SU-DHL-6 (cell line): ENCODE data around the gene RGS7.

Source experiments
- H2AFZ ChIP-seq: fragments of 200-600 bp; sonication (generic); 2 replicates; pipeline ENCODE4 v1.6.1; 2014; ENCODE audit warnings: low read depth, mild to moderate bottlenecking, moderate library complexity, mixed read lengths, antibody characterized with exemption, low read length; ENCODE audit not compliant: severe bottlenecking
- H3F3A ChIP-seq: fragments of 200-600 bp; shearing (Covaris generic); 2 replicates; pipeline ENCODE4 v1.6.0; 2016; ENCODE audit warnings: antibody characterized with exemption, mild to moderate bottlenecking; ENCODE audit not compliant: insufficient read depth
- H3K27ac ChIP-seq: fragments of 200-600 bp; sonication (generic); 2 replicates; pipeline ENCODE4 v1.5.1; 2016; ENCODE audit warnings: low read depth, mild to moderate bottlenecking, low read length, moderate library complexity, mixed read lengths
- H3K27me3 ChIP-seq: fragments of 200-600 bp; sonication (generic), shearing (Covaris generic); 2 replicates; pipeline ENCODE4 v1.6.0; 2014; ENCODE audit warnings: mild to moderate bottlenecking, low read length
- H3K36me3 ChIP-seq: fragments of 200-600 bp; sonication (generic); 2 replicates; pipeline ENCODE4 v1.6.1; 2014; ENCODE audit warnings: mild to moderate bottlenecking, low read length, mixed read lengths
- H3K4me2 ChIP-seq: fragments of 300-600, 200-600 bp; shearing (Covaris generic), sonication (generic); 2 replicates; pipeline ENCODE4 v1.6.0; 2014; ENCODE audit warnings: low read length, low read depth, mild to moderate bottlenecking; ENCODE audit not compliant: poor library complexity, severe bottlenecking
- H3K4me3 ChIP-seq: fragments of 200-600 bp; sonication (generic); 2 replicates; pipeline ENCODE4 v1.5.1; 2014; ENCODE audit warnings: antibody characterized with exemption, low read length, mild to moderate bottlenecking, mixed read lengths; ENCODE audit not compliant: insufficient read depth, poor library complexity, severe bottlenecking
- H3K79me2 ChIP-seq: fragments of 200-600 bp; sonication (generic); 2 replicates; pipeline ENCODE4 v1.6.1; 2014; ENCODE audit warnings: mild to moderate bottlenecking, low read length, moderate library complexity; ENCODE audit not compliant: insufficient read depth
- H3K9ac ChIP-seq: fragments of 200-600 bp; sonication (generic); 2 replicates; pipeline ENCODE4 v1.7.0; 2014; ENCODE audit warnings: mild to moderate bottlenecking, low read length
- H3K9me2 ChIP-seq: fragments of 200-600 bp; sonication (generic); replicated peaks from 2 replicates; pipeline ENCODE4 v1.6.1; 2014; ENCODE audit warnings: low read length; ENCODE audit not compliant: insufficient read depth
- H3K9me3 ChIP-seq: fragments of 200-600 bp; sonication (generic); 2 replicates; pipeline ENCODE4 v1.6.1; 2014; ENCODE audit warnings: low read length, mixed read lengths; ENCODE audit not compliant: insufficient read depth
- H4K20me1 ChIP-seq: fragments of 200-600 bp; sonication (generic); 2 replicates; pipeline ENCODE4 v1.6.1; 2014; ENCODE audit warnings: low read depth, mild to moderate bottlenecking, antibody characterized with exemption, low read length, moderate library complexity, mixed read lengths
- EZH2phosphoT487 ChIP-seq: fragments of 200-600 bp; sonication (generic), shearing (Covaris generic); conservative IDR thresholded peaks from 2 replicates; pipeline ENCODE4 v1.6.1; 2018; ENCODE audit warnings: mild to moderate bottlenecking, antibody characterized with exemption, low read length, moderate library complexity, mixed read lengths
- TF ChIP-seq, protein P1 (sequence below): fragments of 200-600 bp; sonication (generic); IDR thresholded peaks from one replicate; pipeline ENCODE4 v1.5.1; 2017; ENCODE audit warnings: antibody characterized with exemption, mild to moderate bottlenecking, low read length, moderate library complexity; ENCODE audit not compliant: insufficient read depth, poor library complexity, severe bottlenecking

RGS7 gene

DNA sequence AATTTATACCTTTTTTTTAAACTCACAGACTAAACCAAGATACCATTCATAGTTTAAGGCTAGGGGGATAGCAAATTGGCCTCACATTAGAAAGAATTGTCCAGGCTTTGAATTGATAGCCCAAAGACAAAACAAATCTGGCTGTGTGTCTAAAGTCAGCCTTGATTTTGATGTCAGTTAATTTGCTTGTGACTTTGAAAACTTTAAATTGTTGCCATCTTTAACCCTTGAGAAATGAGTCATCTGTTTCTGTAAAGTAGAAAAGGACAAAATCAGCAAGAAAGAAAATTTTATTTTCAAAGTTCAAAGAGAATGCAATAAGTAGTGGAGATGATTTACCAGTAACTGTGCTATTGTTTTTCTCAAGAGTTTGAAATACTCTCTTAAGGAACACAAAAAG lies 184.5 kb downstream of the RGS7 start:
- Histone ChIP-seq H3K9me2 (no peaks in the 10 kb centered on the region), H3K9me3 (no peaks in the 10 kb centered on the region), H3K36me3 (no peaks in the 10 kb centered on the region), H3F3A (no peaks in the 10 kb centered on the region), H3K79me2 (no peaks in the 10 kb centered on the region), H3K27me3 (no peaks in the 10 kb centered on the region; the same call in 1 of the 2 replicates), H3K4me2 (no peak overlapping the region), H4K20me1 (no peaks in the 10 kb centered on the region), H3K9ac (no peak overlapping the region), H2AFZ (no peak overlapping the region), H3K4me3 (no peak overlapping the region), H3K27ac (no peak overlapping the region)
- TF ChIP-seq, protein P1, sequence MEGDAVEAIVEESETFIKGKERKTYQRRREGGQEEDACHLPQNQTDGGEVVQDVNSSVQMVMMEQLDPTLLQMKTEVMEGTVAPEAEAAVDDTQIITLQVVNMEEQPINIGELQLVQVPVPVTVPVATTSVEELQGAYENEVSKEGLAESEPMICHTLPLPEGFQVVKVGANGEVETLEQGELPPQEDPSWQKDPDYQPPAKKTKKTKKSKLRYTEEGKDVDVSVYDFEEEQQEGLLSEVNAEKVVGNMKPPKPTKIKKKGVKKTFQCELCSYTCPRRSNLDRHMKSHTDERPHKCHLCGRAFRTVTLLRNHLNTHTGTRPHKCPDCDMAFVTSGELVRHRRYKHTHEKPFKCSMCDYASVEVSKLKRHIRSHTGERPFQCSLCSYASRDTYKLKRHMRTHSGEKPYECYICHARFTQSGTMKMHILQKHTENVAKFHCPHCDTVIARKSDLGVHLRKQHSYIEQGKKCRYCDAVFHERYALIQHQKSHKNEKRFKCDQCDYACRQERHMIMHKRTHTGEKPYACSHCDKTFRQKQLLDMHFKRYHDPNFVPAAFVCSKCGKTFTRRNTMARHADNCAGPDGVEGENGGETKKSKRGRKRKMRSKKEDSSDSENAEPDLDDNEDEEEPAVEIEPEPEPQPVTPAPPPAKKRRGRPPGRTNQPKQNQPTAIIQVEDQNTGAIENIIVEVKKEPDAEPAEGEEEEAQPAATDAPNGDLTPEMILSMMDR, result no peak
- no peak for TF ChIP-seq EZH2phosphoT487

- no peak overlapping the region for H3K27ac ChIP-seq
- no peak overlapping the region for H3K9ac ChIP-seq
- H3K4me2 ChIP-seq, result no peak overlapping the region
- no peaks in the 10 kb centered on the region for H4K20me1 ChIP-seq
- H3K79me2 ChIP-seq, result no peaks in the 10 kb centered on the region
- TF ChIP-seq, protein P1, result no peak
- TF ChIP-seq EZH2phosphoT487, result no peak
- no peaks in the 10 kb centered on the region for H3K36me3 ChIP-seq
- H3F3A ChIP-seq, result no peaks in the 10 kb centered on the region
- H3K9me3 ChIP-seq, result no peaks in the 10 kb centered on the region
- no peak overlapping the region for H2AFZ ChIP-seq
- H3K9me2 ChIP-seq, result no peaks in the 10 kb centered on the region
- H3K4me3 ChIP-seq, result no peak overlapping the region
- H3K27me3 ChIP-seq, result no peaks in the 10 kb centered on the region; the same call in 1 of the 2 replicates
Measured at GRCh38 chr1:241171991-241172390, 185.0 kb downstream of the RGS7 start.

DNA sequence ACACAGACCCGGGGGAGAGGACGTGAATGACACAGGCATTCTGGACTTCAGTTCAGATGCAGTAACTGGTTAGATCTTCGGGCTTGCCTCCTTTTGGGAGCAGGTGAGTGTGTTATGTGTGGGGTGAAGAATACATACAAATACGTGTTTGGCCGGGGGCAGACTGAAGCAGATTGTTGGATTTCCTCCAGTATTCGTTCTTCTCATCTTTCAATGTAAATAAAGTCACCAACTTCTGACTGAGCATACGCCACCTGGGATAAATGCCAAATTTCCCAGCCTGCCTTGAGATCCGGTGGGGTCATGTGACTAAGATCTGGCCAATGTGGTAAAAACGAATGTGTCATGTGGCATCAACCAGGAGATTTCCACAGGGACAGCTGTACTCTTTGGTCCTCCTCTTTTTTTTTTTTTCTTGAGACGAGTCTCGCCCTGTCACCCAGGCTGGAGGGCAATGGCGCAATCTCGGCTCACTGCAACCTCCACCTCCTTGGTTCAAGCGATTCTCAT lies 189.8 kb downstream of the RGS7 start:
- Histone ChIP-seq H2AFZ (no peak overlapping the region), H3K36me3 (no peaks in the 10 kb centered on the region), H3K9me2 (no peaks in the 10 kb centered on the region), H3K79me2 (no peaks in the 10 kb centered on the region), H3K4me2 (no peak overlapping the region), H3K9ac (no peak overlapping the region), H3K4me3 (no peak overlapping the region), H4K20me1 (no peaks in the 10 kb centered on the region), H3K27me3 (no peaks in the 10 kb centered on the region; the same call in 1 of the 2 replicates), H3K27ac (no peak overlapping the region), H3F3A (no peaks in the 10 kb centered on the region), H3K9me3 (no peaks in the 10 kb centered on the region)
- TF ChIP-seq, protein P1, result no peak
- no peak for TF ChIP-seq EZH2phosphoT487
